GM19397 (cell line): ENCODE results near the gene UBE2D3.

Experiments used
- ATAC-seq: cut with Tn5 transposase; IDR thresholded peaks from one replicate; pipeline ENCODE4 v1.9.1; 2021; ENCODE audit warnings: mild to moderate bottlenecking, moderate library complexity; ENCODE audit not compliant: unreplicated experiment

UBE2D3 gene

GRCh38 chr4:102792361-102792936 is 34.9 kb downstream of the UBE2D3 start:
- no peak for ATAC-seq

GRCh38 chr4:102791318-102791835 is 36.0 kb downstream of the UBE2D3 start:
- no peak for ATAC-seq

- ATAC-seq = no peak
Measured at GRCh38 chr4:102789317-102789717, 38.0 kb downstream of the UBE2D3 start.

GRCh38 chr4:102787944-102788343 is 39.4 kb downstream of the UBE2D3 start:
- no peak for ATAC-seq

GRCh38 chr4:102787096-102787881 is 40.1 kb downstream of the UBE2D3 start:
- ATAC-seq = no peak

- no peak for ATAC-seq
Measured at GRCh38 chr4:102786279-102786678, 41.1 kb downstream of the UBE2D3 start.

GRCh38 chr4:102783006-102783405 is 44.3 kb downstream of the UBE2D3 start:
- no peak for ATAC-seq

- ATAC-seq = no peak
Measured at GRCh38 chr4:102781570-102781969, 45.8 kb downstream of the UBE2D3 start.

- ATAC-seq = no peak
Measured at GRCh38 chr4:102780476-102781144, 46.7 kb downstream of the UBE2D3 start.

- ATAC-seq = no peak
Measured at GRCh38 chr4:102779204-102779603, 48.1 kb downstream of the UBE2D3 start.

GRCh38 chr4:102778720-102779119 is 48.6 kb downstream of the UBE2D3 start:
- no peak for ATAC-seq

GRCh38 chr4:102775805-102776204 is 51.5 kb downstream of the UBE2D3 start:
- no peak for ATAC-seq

GRCh38 chr4:102774254-102774653 is 53.1 kb downstream of the UBE2D3 start:
- no peak for ATAC-seq

- no peak for ATAC-seq
Measured at GRCh38 chr4:102772738-102773340, 54.5 kb downstream of the UBE2D3 start.

GRCh38 chr4:102764901-102765300 is 62.5 kb downstream of the UBE2D3 start:
- ATAC-seq = no peak

- no peak for ATAC-seq
Measured at GRCh38 chr4:102761906-102762305, 65.4 kb downstream of the UBE2D3 start.

- ATAC-seq = peak; percentile 13
Measured at GRCh38 chr4:102761296-102761701, 66.1 kb downstream of the UBE2D3 start.

- peak; percentile 91 for ATAC-seq
Measured at GRCh38 chr4:102760645-102761295, 66.6 kb downstream of the UBE2D3 start, which contains the start of gene MANBA. TSS of gene MANBA (minus strand) at chr4:102760968. CDS start at chr4:102760894, 74 bp downstream.

GRCh38 chr4:102759831-102760644 is 67.3 kb downstream of the UBE2D3 start:
- peak; percentile 60 for ATAC-seq
